BE2C (cell line): ENCODE data around the gene BBC3. TPM values are rescaled to one million over a fixed set of nuclear protein-coding genes. Genes with fewer than 3 reads are reported as not detected.
"Not testable (repeated sequence)": the region's sequence is repeated elsewhere in the genome, so short reads cannot be mapped to it uniquely, and the experiment has no call there.

ENCODE experiments used
- DNase-seq: peaks from one replicate; pipeline ENCODE4 v3.0.0-alpha.2; 2020
- H3K27me3 ChIP-seq: fragments of 250-450 bp; sonication (Bioruptor Pico); 2 replicates; pipeline ENCODE4 v1.5.1; 2020; ENCODE audit warnings: mild to moderate bottlenecking
- H3K36me3 ChIP-seq: fragments of 250-450 bp; sonication (Bioruptor Pico); 2 replicates; pipeline ENCODE4 v1.5.1; 2020; ENCODE audit warnings: mild to moderate bottlenecking
- H3K4me1 ChIP-seq: fragments of 250-450 bp; sonication (Bioruptor Pico); 2 replicates; pipeline ENCODE4 v1.5.1; 2020
- H3K4me3 ChIP-seq: 2 replicates; pipeline ENCODE4 v1.5.1; 2011; ENCODE audit warnings: low read depth, low read length
- H3K9me3 ChIP-seq: fragments of 250-450 bp; sonication (Bioruptor Pico); 2 replicates; pipeline ENCODE4 v1.5.1; 2020
- CTCF ChIP-seq: IDR thresholded peaks from 2 replicates; pipeline ENCODE4 v1.5.1; 2012; ENCODE audit warnings: mild to moderate bottlenecking, low read depth, low read length
- polyA plus RNA-seq: library from polyadenylated mRNA; unstranded; fragments of >200 nt; gene quantifications from one replicate; pipeline ENCODE4 v1.2.1, GENCODE V29; 2012; ENCODE audit warnings: low read depth, missing spikeins; ENCODE audit not compliant: insufficient read length, insufficient read depth

BBC3 gene
- polyA plus RNA-seq, result 17.0 TPM

GRCh38 chr19:47230921-47231214 is at the start of gene BBC3:
Gene BBC3, minus strand, starts transcription at chr19:47231199. Its CDS starts 2,768 bp downstream, at chr19:47228431.
- H3K9me3 ChIP-seq, result no peaks in the 10 kb centered on the region
- peaks cover 16% of the 10 kb centered on the region for H3K4me1 ChIP-seq
- H3K36me3 ChIP-seq, result no peaks in the 10 kb centered on the region
- no peak for TF ChIP-seq CTCF
- no peak for DNase-seq
- H3K4me3 ChIP-seq, result peak within 1 kb of the TSS; percentile 78
- H3K27me3 ChIP-seq, result no peaks in the 10 kb centered on the region

GRCh38 chr19:47280183-47280797 is 49.3 kb upstream of the BBC3 start:
- peak; percentile 52 for TF ChIP-seq CTCF
- Histone ChIP-seq H3K9me3 (no peaks in the 10 kb centered on the region), H3K27me3 (no peaks in the 10 kb centered on the region), H3K36me3 (no peaks in the 10 kb centered on the region), H3K4me3 (no peak overlapping the region), H3K4me1 (no peaks in the 10 kb centered on the region)
- DNase-seq, result peak; percentile 51

- not testable (repeated sequence) for DNase-seq, H3K9me3 ChIP-seq, H3K4me1 ChIP-seq, H3K27me3 ChIP-seq, H3K36me3 ChIP-seq, H3K4me3 ChIP-seq
These were observed 45.5 kb upstream of the BBC3 start for GRCh38 chr19:47276513-47276912.

- H3K4me1 ChIP-seq, result no peaks in the 10 kb centered on the region
- H3K27me3 ChIP-seq, result no peaks in the 10 kb centered on the region
- no peaks in the 10 kb centered on the region for H3K36me3 ChIP-seq
- peak; percentile 35 for DNase-seq
- peak overlapping the region; percentile 51 for H3K4me3 ChIP-seq
- H3K9me3 ChIP-seq, result no peaks in the 10 kb centered on the region
- no peak for TF ChIP-seq CTCF
These were observed 44.9 kb upstream of the BBC3 start for GRCh38 chr19:47275791-47276461.

GRCh38 chr19:47274891-47275761 is 44.1 kb upstream of the BBC3 start:
- no peak for TF ChIP-seq CTCF
- peak; percentile 43 for DNase-seq
- H3K27me3 ChIP-seq, result no peaks in the 10 kb centered on the region

GRCh38 chr19:47274071-47274890 is 43.3 kb upstream of the BBC3 start, which contains the start of gene INAFM1:
Gene INAFM1, plus strand, starts transcription at chr19:47274885. Its CDS starts 35 bp downstream, at chr19:47274920.
- Histone ChIP-seq H3K4me1 (no peaks in the 10 kb centered on the region), H3K36me3 (peaks cover 6% of the 10 kb centered on the region; the same call in 1 of the 2 replicates), H3K9me3 (no peaks in the 10 kb centered on the region), H3K4me3 (peak within 1 kb of the TSS; percentile 70), H3K27me3 (no peaks in the 10 kb centered on the region)
- no peak for TF ChIP-seq CTCF
- DNase-seq, result peak; percentile 100

More at GRCh38 chr19:47274891-47275761, 44.1 kb upstream of the BBC3 start:
- Histone ChIP-seq H3K36me3 (peaks cover 5% of the 10 kb centered on the region; the same call in 1 of the 2 replicates), H3K4me3 (peak overlapping the region; percentile 51), H3K4me1 (no peaks in the 10 kb centered on the region), H3K9me3 (no peaks in the 10 kb centered on the region)
